Left ventricle myocardium inferior (tissue), 1 donor: ENCODE data around the gene WSCD2. TPM values are rescaled to one million over a fixed set of nuclear protein-coding genes. Genes with fewer than 3 reads are reported as not detected.

Source experiments
- DNase-seq: peaks from one replicate; pipeline ENCODE4 v3.0.0-alpha.2; 2020
- H3K27ac ChIP-seq: fragments of 200-600 bp; replicated peaks from 2 replicates; pipeline ENCODE4 v1.8.0; 2021
- H3K27me3 ChIP-seq: fragments of 200-600 bp; 2 replicates; pipeline ENCODE4 v1.8.0; 2021; ENCODE audit warnings: low read depth
- H3K36me3 ChIP-seq: fragments of 200-600 bp; 2 replicates; pipeline ENCODE4 v1.8.0; 2021
- H3K4me1 ChIP-seq: fragments of 200-600 bp; 2 replicates; pipeline ENCODE4 v1.8.0; 2021
- H3K4me3 ChIP-seq: fragments of 200-600 bp; 2 replicates; pipeline ENCODE4 v1.8.0; 2021; ENCODE audit warnings: mild to moderate bottlenecking, moderate library complexity
- H3K9me3 ChIP-seq: fragments of 200-600 bp; replicated peaks from 2 replicates; pipeline ENCODE4 v1.8.0; 2021
- CTCF ChIP-seq: fragments of 200-600 bp; IDR thresholded peaks from 2 replicates; pipeline ENCODE4 v1.8.0; 2021; ENCODE audit warnings: antibody characterized with exemption, mild to moderate bottlenecking, borderline replicate concordance
- intact Hi-C: fragments of 100-400 bp; cut with micrococcal nuclease; formaldehyde crosslinking; loops from one replicate; pipeline ENCODE4 v1.11.0; 2022
- total RNA-seq: library from RNA; stranded (reverse); fragmentation: NEBNext Ultra II Directional; extraction: Animal tissue kit (Norgen Biotek cat#: 25700); gene quantifications from one replicate; pipeline ENCODE4 v1.2.1, GENCODE V29; 2021
- donor health status: DM: no; HTN: yes; CAD: no; lungs with severe emphysema.

The WSCD2 gene
- total RNA-seq, 1 donor from 2014 or later: 0.14 TPM

- intact Hi-C loops: no loop called here
- no peak overlapping the region for H3K27ac ChIP-seq
- no peak for TF ChIP-seq CTCF
- no peak overlapping the region for H3K4me3 ChIP-seq
- H3K4me1 ChIP-seq: peaks cover 9% of the 10 kb centered on the region
- no peak for DNase-seq
- H3K36me3 ChIP-seq: no peaks in the 10 kb centered on the region
- H3K9me3 ChIP-seq: no peaks in the 10 kb centered on the region
- peaks cover 17% of the 10 kb centered on the region for H3K27me3 ChIP-seq
These were observed 140.1 kb downstream of the WSCD2 start for GRCh38 chr12:108269224-108269623.

GRCh38 chr12:108270035-108270848 is 141.2 kb downstream of the WSCD2 start:
- intact Hi-C loops: no loop called here

GRCh38 chr12:108270849-108271143 is 141.7 kb downstream of the WSCD2 start:
- Histone ChIP-seq H3K27me3 (peaks cover 17% of the 10 kb centered on the region), H3K4me1 (peaks cover 9% of the 10 kb centered on the region), H3K9me3 (peaks cover 5% of the 10 kb centered on the region), H3K27ac (no peak overlapping the region), H3K36me3 (no peaks in the 10 kb centered on the region), H3K4me3 (no peak overlapping the region)
- intact Hi-C loops: no loop called here
- no peak for TF ChIP-seq CTCF
- no peak for DNase-seq

More at GRCh38 chr12:108270035-108270848, 141.2 kb downstream of the WSCD2 start:
- no peak for TF ChIP-seq CTCF
- Histone ChIP-seq H3K4me3 (no peak overlapping the region), H3K9me3 (peaks cover 5% of the 10 kb centered on the region), H3K36me3 (no peaks in the 10 kb centered on the region), H3K27me3 (peaks cover 17% of the 10 kb centered on the region), H3K27ac (no peak overlapping the region), H3K4me1 (peaks cover 9% of the 10 kb centered on the region)
- no peak for DNase-seq

GRCh38 chr12:108271951-108272872 is 143.1 kb downstream of the WSCD2 start:
- peaks cover 5% of the 10 kb centered on the region for H3K9me3 ChIP-seq
- no peak overlapping the region for H3K4me3 ChIP-seq
- no peaks in the 10 kb centered on the region for H3K36me3 ChIP-seq
- H3K4me1 ChIP-seq: peaks cover 9% of the 10 kb centered on the region
- no peak for DNase-seq
- intact Hi-C loops: no loop called here
- H3K27me3 ChIP-seq: peaks cover 16% of the 10 kb centered on the region
- no peak for TF ChIP-seq CTCF
- no peak overlapping the region for H3K27ac ChIP-seq

GRCh38 chr12:108273217-108273616 is 144.1 kb downstream of the WSCD2 start:
- Histone ChIP-seq H3K27me3 (peaks cover 10% of the 10 kb centered on the region), H3K4me1 (peaks cover 9% of the 10 kb centered on the region), H3K36me3 (no peaks in the 10 kb centered on the region), H3K4me3 (no peak overlapping the region), H3K9me3 (peaks cover 5% of the 10 kb centered on the region), H3K27ac (no peak overlapping the region)
- intact Hi-C loops: no loop called here
- no peak for DNase-seq
- TF ChIP-seq CTCF: no peak
